SK-N-MC (cell line): ENCODE results near the gene RAB28.

Source experiments
- EZH2 ChIP-seq: fragments of 200-600 bp; sonication (generic); IDR thresholded peaks from one replicate; pipeline ENCODE4 v1.6.1; 2017; ENCODE audit warnings: antibody characterized with exemption
- FOXP2 ChIP-seq: optimal IDR thresholded peaks from 2 replicates; pipeline ENCODE3; 2011; ENCODE audit warnings: mild to moderate bottlenecking, moderate library complexity; ENCODE audit not compliant: insufficient read depth; ENCODE audit errors: extremely low read length, control extremely low read depth
- POLR2AphosphoS5 ChIP-seq: IDR thresholded peaks from 2 replicates; pipeline ENCODE4 v1.6.1; 2012; ENCODE audit warnings: mild to moderate bottlenecking, low read depth, low read length, borderline replicate concordance

DNA sequence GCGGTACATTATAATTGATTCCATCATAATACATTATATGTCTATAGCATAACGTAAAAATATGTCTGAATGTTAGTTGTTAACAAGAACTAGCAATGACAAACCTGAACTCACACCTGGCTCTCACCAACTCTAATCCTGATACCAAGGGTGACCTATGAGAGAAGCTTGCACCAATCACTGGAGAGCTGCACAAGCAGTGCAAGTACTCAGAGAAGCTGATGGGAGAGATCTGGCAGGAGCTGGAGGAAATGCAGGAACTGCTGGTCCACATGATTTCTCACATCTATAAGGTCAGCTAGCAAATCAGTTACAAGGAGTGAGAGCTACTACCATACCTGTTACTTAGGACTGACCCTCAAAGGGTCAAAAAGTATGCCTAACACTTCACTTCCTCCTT lies 74.8 kb downstream of the RAB28 start:
- TF ChIP-seq POLR2AphosphoS5 (no peak), EZH2 (no peak), FOXP2 (no peak)
